ENCODE data around the gene FXYD1.

DNA sequence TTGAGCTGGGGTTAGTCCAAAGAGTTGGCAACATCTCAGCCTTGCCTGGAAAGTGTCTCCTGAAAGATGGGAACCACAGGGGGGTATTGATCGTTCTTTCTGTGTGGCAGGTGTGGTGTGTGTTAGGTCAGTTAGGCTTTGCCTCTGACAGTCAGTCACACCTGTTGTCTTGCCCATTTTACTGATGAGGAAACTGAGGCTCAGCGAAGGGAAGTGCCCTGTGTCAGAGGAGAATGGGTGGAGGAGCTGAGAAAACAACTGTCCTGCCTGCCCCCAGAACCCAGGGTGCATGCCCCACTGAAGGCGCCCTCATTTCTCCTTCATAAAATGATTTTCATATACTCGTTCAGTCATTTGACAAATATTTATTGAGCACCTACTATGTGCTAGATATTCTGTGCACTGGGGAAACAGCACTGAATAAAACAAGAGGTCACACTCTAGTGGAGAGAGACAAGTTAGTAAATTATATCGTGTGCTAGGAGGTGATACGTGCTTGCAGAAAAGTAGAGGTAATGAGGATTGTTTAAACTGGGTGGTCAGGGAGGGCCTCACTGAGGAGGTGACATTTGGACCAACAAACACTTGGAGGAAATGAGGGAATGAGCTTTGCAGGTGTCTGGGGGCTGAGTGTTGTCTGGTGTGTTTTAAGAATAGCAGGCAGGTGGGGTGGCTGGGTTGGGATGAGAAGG lies 17.5 kb downstream of the FXYD1 start:
- TF ChIP-seq, protein P1, sequence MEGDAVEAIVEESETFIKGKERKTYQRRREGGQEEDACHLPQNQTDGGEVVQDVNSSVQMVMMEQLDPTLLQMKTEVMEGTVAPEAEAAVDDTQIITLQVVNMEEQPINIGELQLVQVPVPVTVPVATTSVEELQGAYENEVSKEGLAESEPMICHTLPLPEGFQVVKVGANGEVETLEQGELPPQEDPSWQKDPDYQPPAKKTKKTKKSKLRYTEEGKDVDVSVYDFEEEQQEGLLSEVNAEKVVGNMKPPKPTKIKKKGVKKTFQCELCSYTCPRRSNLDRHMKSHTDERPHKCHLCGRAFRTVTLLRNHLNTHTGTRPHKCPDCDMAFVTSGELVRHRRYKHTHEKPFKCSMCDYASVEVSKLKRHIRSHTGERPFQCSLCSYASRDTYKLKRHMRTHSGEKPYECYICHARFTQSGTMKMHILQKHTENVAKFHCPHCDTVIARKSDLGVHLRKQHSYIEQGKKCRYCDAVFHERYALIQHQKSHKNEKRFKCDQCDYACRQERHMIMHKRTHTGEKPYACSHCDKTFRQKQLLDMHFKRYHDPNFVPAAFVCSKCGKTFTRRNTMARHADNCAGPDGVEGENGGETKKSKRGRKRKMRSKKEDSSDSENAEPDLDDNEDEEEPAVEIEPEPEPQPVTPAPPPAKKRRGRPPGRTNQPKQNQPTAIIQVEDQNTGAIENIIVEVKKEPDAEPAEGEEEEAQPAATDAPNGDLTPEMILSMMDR (IDR thresholded peaks at IDR 0.05) = no peak
- TF ChIP-seq POLR2A (IDR thresholded peaks at IDR 0.05) (no peak), POLR2AphosphoS5 (IDR thresholded peaks at IDR 0.05) (no peak), EP300 (IDR thresholded peaks at IDR 0.05) (no peak)
